HAP-1 (cell line): ENCODE data around the gene LILRB5.

ENCODE experiments used
- DNase-seq, 2 experiments: peaks; one replicate each; pipeline ENCODE4 v3.0.0-alpha.2; 2016 to 2020; ENCODE audit warnings: low spot score in 2 of 2
- H3K27me3 ChIP-seq: fragments of 250-450 bp; sonication (Bioruptor Pico); 2 replicates; pipeline ENCODE4 v1.5.1; 2020; ENCODE audit warnings: low read depth, mild to moderate bottlenecking, moderate library complexity
- H3K36me3 ChIP-seq: fragments of 250-450 bp; sonication (Bioruptor Pico); replicated peaks from 2 replicates; pipeline ENCODE4 v1.5.1; 2020; ENCODE audit warnings: mild to moderate bottlenecking
- H3K4me1 ChIP-seq: fragments of 250-450 bp; sonication (Bioruptor Pico); 2 replicates; pipeline ENCODE4 v1.5.1; 2020; ENCODE audit warnings: mild to moderate bottlenecking
- H3K4me3 ChIP-seq: fragments of 250-450 bp; sonication (Bioruptor Pico); 2 replicates; pipeline ENCODE4 v1.5.1; 2020; ENCODE audit warnings: mild to moderate bottlenecking, moderate library complexity
- H3K9me3 ChIP-seq: fragments of 250-450 bp; sonication (Bioruptor Pico); 2 replicates; pipeline ENCODE4 v1.5.1; 2020; ENCODE audit warnings: mild to moderate bottlenecking, moderate library complexity
- in situ Hi-C: fragments of 300-500 bp; cut with MboI; formaldehyde crosslinking; loops from 3 replicates; pipeline ENCODE4 v1.14.3; 2020; ENCODE audit warnings: low sequenced_read_pairs, inconsistent platforms, mixed read lengths

Gene LILRB5

DNA sequence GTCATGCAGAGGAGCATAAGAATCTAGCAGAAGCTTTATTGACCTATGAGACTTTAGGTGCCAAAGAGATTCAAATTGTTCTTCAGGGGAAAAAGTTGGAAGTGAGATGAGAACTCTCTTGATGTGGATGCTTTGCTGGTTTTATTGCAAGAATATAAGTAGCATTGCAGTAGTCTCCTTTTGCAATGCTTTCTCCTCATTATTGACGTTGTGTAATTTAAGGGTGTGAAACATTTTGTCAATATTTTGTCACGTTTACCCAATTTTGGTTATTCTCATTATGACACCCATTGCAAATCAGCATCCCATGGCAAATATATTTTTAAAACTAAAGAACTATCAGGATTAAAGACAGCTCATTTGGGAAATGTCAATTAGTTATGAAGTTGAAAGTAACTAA is 11.9 kb upstream of the LILRB5 start:
- in situ Hi-C loops = no loop called here

GRCh38 chr19:54266133-54266532 is 9.1 kb upstream of the LILRB5 start:
- peak; percentile 32 to 89 for DNase-seq
- no peaks in the 10 kb centered on the region for H3K36me3 ChIP-seq
- H3K4me1 ChIP-seq = no peaks in the 10 kb centered on the region
- no peaks in the 10 kb centered on the region for H3K9me3 ChIP-seq
- in situ Hi-C loops = no loop called here
- no peak overlapping the region for H3K4me3 ChIP-seq
- peaks cover 11% of the 10 kb centered on the region; the same call in 1 of the 2 replicates for H3K27me3 ChIP-seq

More for the DNA sequence above, 11.9 kb upstream of the LILRB5 start:
- Histone ChIP-seq H3K9me3 (no peaks in the 10 kb centered on the region), H3K4me3 (no peak overlapping the region), H3K27me3 (peaks cover 10% of the 10 kb centered on the region; the same call in 1 of the 2 replicates), H3K4me1 (no peaks in the 10 kb centered on the region), H3K36me3 (no peaks in the 10 kb centered on the region)
- no peak for DNase-seq

- Histone ChIP-seq H3K36me3 (no peaks in the 10 kb centered on the region), H3K27me3 (peaks cover 14% of the 10 kb centered on the region), H3K4me3 (no peak overlapping the region), H3K4me1 (no peaks in the 10 kb centered on the region), H3K9me3 (no peaks in the 10 kb centered on the region)
- no peak for DNase-seq
- in situ Hi-C loops = no loop called here
These were observed 5.4 kb upstream of the LILRB5 start for GRCh38 chr19:54262470-54262869.

- H3K9me3 ChIP-seq = no peaks in the 10 kb centered on the region
- H3K36me3 ChIP-seq = no peaks in the 10 kb centered on the region
- DNase-seq = peak in 1 of 2 experiments; percentile 5
- H3K4me3 ChIP-seq = no peak overlapping the region
- in situ Hi-C loops = no loop called here
- no peaks in the 10 kb centered on the region for H3K4me1 ChIP-seq
- H3K27me3 ChIP-seq = peaks cover 17% of the 10 kb centered on the region
These were observed 5.0 kb upstream of the LILRB5 start for GRCh38 chr19:54262066-54262465.

DNA sequence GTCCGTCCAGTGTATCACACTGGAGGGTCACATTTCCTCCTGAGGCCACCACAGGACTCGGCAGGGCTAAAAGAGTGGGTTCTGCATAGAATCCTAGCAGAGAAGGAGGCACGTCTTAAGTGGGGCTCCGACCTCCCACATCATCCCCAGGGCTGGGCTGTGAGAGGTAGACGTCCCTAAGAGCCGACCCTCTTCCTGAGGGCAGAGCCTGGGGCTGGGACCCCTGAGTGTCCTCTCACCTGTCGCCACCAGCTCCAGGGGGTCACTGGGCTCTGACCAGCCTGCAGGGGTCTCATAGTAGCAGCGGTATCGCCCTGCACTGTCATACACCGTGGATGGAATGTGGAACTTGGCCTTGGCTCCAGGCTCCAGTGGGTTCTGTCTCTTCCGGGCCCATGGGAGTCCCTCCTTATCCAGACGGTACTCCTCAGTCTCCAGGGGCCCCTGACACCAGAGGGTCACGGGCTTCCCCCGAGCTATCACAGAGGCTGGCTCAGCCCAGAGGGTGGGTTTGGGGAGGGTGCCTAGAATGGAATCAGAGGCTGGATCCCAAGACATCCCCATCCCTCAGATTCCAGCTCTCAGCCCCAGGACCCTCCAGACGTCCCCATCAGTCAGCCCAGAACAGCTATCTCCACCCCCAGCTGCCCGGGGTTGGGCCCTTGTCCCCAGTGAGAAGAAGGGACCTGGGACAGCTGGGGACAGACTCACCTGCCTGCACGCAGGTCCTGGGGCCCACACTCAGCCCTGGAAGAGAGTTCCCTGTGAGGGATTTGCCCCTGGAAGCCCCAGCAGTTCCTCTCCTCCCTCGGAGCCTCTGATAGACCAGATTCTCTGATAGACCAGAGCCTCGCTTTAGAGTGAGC is 590 bp downstream of the LILRB5 start:
- no peak for DNase-seq
- H3K36me3 ChIP-seq = no peaks in the 10 kb centered on the region
- no peaks in the 10 kb centered on the region for H3K4me1 ChIP-seq
- in situ Hi-C loops = no loop called here
- H3K9me3 ChIP-seq = no peaks in the 10 kb centered on the region
- H3K27me3 ChIP-seq = peaks cover 37% of the 10 kb centered on the region
- no peak overlapping the region for H3K4me3 ChIP-seq

DNA sequence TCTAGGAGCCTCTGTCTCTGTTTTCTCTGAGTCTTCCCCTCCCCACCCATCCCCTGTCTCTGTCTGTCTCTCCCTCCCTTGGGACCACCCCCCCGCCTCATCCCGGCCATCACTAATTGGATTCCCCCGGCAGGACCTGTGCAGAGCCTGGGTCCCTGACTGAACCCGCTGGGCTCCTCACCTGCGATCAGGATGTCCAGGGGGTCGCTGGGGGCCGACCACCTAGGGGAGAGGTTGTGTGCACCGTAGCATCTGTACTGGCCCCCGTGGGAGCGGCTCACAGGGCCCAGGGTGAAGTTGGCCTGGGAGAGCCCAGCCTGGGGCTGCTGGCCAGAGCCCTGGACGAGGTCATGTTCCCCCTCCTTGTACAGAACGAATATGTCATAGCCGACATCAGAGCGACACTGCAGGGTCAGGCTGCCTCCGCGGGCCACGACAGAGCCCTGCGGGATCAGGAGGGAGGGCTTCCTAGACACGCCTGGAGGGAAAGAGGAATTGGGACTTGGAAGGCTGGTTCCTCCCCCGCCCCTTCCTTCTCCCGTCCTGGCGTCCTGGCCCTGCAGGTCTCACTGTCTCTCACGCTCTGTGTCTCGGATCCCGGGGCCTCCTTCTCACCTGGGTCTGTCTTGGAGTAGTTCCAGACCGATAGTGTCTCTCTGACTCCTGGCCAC is 1.8 kb downstream of the LILRB5 start:
- in situ Hi-C loops = no loop called here
- Histone ChIP-seq H3K4me1 (no peaks in the 10 kb centered on the region), H3K36me3 (no peaks in the 10 kb centered on the region), H3K27me3 (peaks cover 39% of the 10 kb centered on the region), H3K9me3 (no peaks in the 10 kb centered on the region), H3K4me3 (no peak overlapping the region)
- DNase-seq = no peak

DNA sequence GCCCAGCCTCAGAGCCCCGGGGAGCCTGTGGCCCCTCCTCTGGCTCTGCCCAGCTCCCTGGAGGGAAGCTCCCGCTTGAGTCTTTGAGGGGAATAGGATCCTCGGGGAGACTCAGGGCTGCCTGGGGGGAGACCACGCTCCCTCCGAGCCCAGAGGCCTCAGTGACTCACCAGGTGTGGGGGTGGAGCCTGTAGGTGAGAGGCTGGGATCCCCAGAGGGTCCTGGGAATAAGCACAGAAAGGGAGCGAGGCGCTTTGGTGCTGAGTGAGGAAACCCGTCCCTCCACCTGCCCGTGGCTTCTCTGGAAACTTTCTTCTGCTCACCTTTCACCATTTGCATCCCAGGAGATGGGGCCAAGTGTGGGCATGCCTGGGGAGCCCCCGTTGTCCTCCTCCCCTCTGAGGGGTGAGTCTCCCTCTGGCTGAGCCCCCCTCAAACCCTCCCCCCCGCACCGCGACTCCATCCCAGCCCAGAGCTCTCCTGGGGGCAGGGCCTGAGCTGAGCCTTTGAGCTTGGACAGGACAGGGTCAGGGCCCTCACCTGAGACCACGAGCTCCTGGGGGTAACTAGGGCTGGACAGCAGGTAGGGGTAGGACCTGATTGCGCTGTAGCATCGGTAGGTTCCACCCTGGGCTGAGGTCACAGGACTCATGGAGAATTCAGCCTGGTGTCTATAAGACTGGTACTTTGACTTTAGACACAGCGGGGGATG is 2.7 kb downstream of the LILRB5 start:
- no peak for DNase-seq
- in situ Hi-C loops = no loop called here
- no peaks in the 10 kb centered on the region for H3K36me3 ChIP-seq
- no peak overlapping the region for H3K4me3 ChIP-seq
- no peaks in the 10 kb centered on the region for H3K4me1 ChIP-seq
- H3K9me3 ChIP-seq = no peaks in the 10 kb centered on the region
- peaks cover 46% of the 10 kb centered on the region for H3K27me3 ChIP-seq

DNA sequence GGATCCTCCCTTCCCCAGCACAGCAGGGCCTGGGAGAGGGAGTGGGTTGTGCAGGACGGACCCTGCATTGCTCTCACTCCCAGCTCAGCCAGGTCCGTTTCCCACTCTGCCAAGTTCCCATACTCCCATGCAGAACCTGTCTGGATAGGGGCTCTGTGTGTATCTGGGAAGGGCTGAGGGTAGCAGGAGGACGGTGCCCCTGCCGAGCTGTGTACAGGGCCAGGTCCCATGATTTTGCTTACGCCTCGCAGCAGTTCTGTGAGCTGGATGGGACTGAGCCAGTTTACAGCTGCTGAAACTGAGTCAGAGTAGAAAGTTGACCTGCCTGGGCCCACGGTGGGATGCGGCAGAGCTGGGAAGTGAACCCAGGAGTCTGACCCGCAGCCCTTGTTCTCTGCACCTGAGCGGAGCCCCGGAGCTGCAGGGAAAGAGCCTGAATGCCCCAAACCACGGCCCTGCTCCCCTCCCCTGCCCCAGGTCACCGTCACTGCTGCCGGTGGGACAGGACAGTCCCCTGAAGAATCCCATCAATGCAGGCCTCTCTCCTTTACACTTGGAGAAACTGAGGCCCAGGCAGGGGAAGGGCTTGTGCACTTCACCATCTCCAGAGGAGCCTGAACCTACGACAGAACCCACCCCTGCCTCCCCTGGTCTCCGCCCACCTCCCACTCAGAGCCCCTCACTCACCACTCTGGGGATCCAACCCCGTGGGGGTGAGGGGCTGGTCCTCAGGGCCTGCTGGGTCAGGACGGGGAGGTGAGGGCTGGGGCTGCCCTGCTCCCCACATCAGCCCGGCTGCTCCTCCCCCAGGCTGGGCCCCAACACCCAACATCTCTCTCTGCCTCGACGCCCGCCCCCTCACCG is 3.5 kb downstream of the LILRB5 start:
- no peaks in the 10 kb centered on the region for H3K36me3 ChIP-seq
- H3K4me1 ChIP-seq = no peaks in the 10 kb centered on the region
- H3K9me3 ChIP-seq = no peaks in the 10 kb centered on the region
- no peak for DNase-seq
- H3K27me3 ChIP-seq = peaks cover 48% of the 10 kb centered on the region
- in situ Hi-C loops = no loop called here
- H3K4me3 ChIP-seq = no peak overlapping the region

DNA sequence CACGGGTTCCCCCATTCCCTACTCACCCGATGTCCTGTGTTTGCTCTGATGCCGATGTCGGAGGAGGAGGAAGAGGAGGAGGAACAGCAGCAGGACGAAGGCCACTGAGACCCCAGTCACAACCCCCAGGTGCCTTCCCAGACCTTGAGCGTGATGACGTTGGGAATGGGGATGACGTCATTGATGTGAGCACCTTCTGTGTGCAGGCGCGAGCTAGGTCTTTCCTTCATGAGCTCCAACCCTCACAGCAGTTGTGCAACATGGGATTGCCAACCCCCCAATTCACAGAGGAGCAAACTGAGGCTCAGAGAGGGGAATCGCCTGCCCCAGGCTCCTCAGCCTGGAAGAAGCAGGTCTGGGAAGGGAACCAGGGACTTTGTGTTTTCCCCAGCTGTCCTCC is 4.2 kb downstream of the LILRB5 start:
- no peaks in the 10 kb centered on the region for H3K4me1 ChIP-seq
- in situ Hi-C loops = no loop called here
- H3K9me3 ChIP-seq = no peaks in the 10 kb centered on the region
- no peak overlapping the region for H3K4me3 ChIP-seq
- DNase-seq = no peak
- peaks cover 54% of the 10 kb centered on the region for H3K27me3 ChIP-seq
- no peaks in the 10 kb centered on the region for H3K36me3 ChIP-seq

DNA sequence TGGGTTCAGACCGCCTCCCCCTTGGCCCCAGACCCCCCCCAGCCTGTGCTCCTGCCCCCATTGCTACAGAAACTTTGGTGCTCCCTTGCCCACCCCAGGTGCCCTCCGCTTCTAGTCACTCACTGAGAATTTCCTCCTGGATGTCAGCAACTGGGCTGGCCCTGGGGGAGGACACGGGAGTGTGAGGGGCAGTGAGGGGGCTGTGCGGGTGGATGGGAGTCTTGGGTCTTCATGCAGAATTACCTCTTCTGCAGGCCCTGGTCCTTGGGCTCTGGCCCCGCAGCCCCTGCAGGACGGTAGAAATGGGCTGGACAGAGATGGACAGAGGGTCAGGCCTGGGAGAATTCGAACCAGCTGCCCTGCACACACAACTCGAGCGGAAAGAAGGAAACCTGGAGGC is 4.8 kb downstream of the LILRB5 start:
- Histone ChIP-seq H3K36me3 (no peaks in the 10 kb centered on the region), H3K4me3 (no peak overlapping the region), H3K27me3 (peaks cover 49% of the 10 kb centered on the region), H3K9me3 (no peaks in the 10 kb centered on the region), H3K4me1 (no peaks in the 10 kb centered on the region)
- no peak for DNase-seq
- in situ Hi-C loops = no loop called here

DNA sequence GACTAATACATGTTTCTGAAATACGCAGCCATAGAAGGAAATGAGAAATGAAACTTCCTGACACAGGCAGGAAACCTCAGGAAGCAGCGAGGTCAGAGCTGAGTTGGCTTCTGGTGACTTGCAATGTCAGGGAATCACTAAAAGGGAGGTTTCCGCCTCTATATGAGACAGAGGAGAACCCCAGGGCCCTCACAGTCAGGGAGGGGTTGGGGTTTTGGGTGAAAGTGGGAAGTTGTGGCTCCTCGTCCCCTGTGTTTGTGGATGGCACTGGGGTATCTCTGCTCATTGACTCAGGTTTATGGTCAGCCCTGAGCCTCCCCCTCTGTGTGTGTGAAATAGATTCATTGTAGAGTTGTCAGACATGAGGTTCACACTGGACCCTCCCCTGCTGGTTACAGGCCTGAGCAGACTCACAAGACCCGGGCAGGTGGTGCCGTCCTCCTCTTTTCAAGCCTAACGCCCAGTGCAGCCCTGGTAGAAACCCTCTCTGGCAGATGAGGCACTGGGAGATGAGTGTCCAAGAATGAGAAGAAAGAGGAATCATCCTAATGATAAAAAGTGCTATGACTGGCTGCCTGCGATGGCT is 9.0 kb downstream of the LILRB5 start:
- Histone ChIP-seq H3K4me3 (no peak overlapping the region), H3K4me1 (no peaks in the 10 kb centered on the region), H3K9me3 (no peaks in the 10 kb centered on the region), H3K27me3 (peaks cover 35% of the 10 kb centered on the region), H3K36me3 (no peaks in the 10 kb centered on the region)
- in situ Hi-C loops = no loop called here
- no peak for DNase-seq

- no peak for DNase-seq
- H3K4me3 ChIP-seq = no peak overlapping the region
- peaks cover 28% of the 10 kb centered on the region for H3K27me3 ChIP-seq
- no peaks in the 10 kb centered on the region for H3K9me3 ChIP-seq
- no peaks in the 10 kb centered on the region for H3K4me1 ChIP-seq
- in situ Hi-C loops = no loop called here
- no peaks in the 10 kb centered on the region for H3K36me3 ChIP-seq
These were observed 9.8 kb downstream of the LILRB5 start for GRCh38 chr19:54247106-54247930.
